Body of pancreas (tissue), 4 donors: ENCODE results near the gene SIAE.

Experiments used
- POLR2A ChIP-seq, 3 donors: fragments of 450-650 bp; IDR thresholded peaks; one replicate each; pipeline ENCODE4 v1.6.1; 2016; ENCODE audit warnings: antibody characterized with exemption in 3 of 3, mild to moderate bottlenecking in 2 of 3
- TF ChIP-seq, protein P1 (sequence below), 7 experiments: fragments of 450-650 bp in 4 of 7; fragments of 200-600 bp in 3 of 7; sonication (generic) in 3 of 7; IDR thresholded peaks; one replicate each; pipeline ENCODE4 v1.5.1; 2016 to 2019; ENCODE audit warnings: antibody characterized with exemption in 7 of 7

DNA sequence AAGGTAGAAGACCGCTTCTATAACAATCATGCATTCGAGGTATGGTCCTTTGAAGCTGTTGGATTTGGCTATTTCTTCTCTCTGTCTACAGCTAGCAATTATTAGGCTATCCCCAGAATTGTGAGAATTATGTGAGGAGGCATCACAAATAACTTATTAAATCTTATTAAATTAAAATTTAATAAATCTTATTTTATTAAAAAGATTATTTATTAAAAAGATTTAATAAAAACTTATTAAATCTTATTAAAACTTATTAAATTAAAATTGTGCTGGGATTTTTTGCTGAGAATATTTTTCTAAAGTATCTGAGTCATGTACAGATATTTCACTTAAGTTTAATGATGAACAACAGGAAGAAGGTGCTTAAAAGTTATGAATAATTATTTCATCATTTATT, 7.9 kb upstream of the SIAE start:
- no peak for TF ChIP-seq POLR2A (IDR thresholded peaks at IDR 0.05)
- TF ChIP-seq, protein P1, sequence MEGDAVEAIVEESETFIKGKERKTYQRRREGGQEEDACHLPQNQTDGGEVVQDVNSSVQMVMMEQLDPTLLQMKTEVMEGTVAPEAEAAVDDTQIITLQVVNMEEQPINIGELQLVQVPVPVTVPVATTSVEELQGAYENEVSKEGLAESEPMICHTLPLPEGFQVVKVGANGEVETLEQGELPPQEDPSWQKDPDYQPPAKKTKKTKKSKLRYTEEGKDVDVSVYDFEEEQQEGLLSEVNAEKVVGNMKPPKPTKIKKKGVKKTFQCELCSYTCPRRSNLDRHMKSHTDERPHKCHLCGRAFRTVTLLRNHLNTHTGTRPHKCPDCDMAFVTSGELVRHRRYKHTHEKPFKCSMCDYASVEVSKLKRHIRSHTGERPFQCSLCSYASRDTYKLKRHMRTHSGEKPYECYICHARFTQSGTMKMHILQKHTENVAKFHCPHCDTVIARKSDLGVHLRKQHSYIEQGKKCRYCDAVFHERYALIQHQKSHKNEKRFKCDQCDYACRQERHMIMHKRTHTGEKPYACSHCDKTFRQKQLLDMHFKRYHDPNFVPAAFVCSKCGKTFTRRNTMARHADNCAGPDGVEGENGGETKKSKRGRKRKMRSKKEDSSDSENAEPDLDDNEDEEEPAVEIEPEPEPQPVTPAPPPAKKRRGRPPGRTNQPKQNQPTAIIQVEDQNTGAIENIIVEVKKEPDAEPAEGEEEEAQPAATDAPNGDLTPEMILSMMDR (IDR thresholded peaks at IDR 0.05): no peak
